HepG2 (cell line): Measurements from ENCODE around the gene MXRA8. TPM values are rescaled to one million over a fixed set of nuclear protein-coding genes. Genes with fewer than 3 reads are reported as not detected.

Experiments
- AGO1 ChIP-seq: fragments of 200-400 bp; formaldehyde crosslinking; IDR thresholded peaks from 2 replicates; pipeline ENCODE4 v1.6.1; 2017; ENCODE audit warnings: mild to moderate bottlenecking, low read depth, low read length, moderate library complexity; ENCODE audit not compliant: poor library complexity, severe bottlenecking
- CEBPZ ChIP-seq: IDR thresholded peaks from 2 replicates; pipeline ENCODE4 v1.6.1; 2012; ENCODE audit warnings: low read length, improper control_type of control experiment
- CENPX ChIP-seq: sonication (generic); formaldehyde crosslinking; IDR thresholded peaks from 2 replicates; pipeline ENCODE4 v1.9.0; 2021; ENCODE audit warnings: mild to moderate bottlenecking, missing genetic modification reagents, moderate library complexity
- ELK4 ChIP-seq: sonication (generic); formaldehyde crosslinking; IDR thresholded peaks from 2 replicates; pipeline ENCODE4 v1.9.0; 2021; ENCODE audit warnings: missing genetic modification reagents, borderline replicate concordance
- FOXA3 ChIP-seq: IDR thresholded peaks from 2 replicates; pipeline ENCODE4 v1.6.1; 2016; ENCODE audit warnings: missing genetic modification reagents, missing compliant biosample characterization
- GATAD2A ChIP-seq: IDR thresholded peaks from 2 replicates; pipeline ENCODE4 v1.6.1; 2016
- HDAC1 ChIP-seq: sonication (generic); formaldehyde crosslinking; IDR thresholded peaks from 2 replicates; pipeline ENCODE4 v1.5.1; 2020; ENCODE audit warnings: mild to moderate bottlenecking, missing genetic modification reagents
- HES4 ChIP-seq: sonication (generic); formaldehyde crosslinking; IDR thresholded peaks from 2 replicates; pipeline ENCODE4 v1.9.0; 2021; ENCODE audit warnings: mild to moderate bottlenecking, missing genetic modification reagents, borderline replicate concordance
- IKZF4 ChIP-seq: sonication (generic); formaldehyde crosslinking; IDR thresholded peaks from 2 replicates; pipeline ENCODE4 v1.5.1; 2020; ENCODE audit warnings: borderline replicate concordance, mild to moderate bottlenecking, low read depth, missing genetic modification reagents; ENCODE audit errors: not compliant biosample characterization
- KAT7 ChIP-seq: IDR thresholded peaks from 2 replicates; pipeline ENCODE4 v1.6.1; 2018; ENCODE audit warnings: borderline replicate concordance, missing compliant biosample characterization
- KDM1A ChIP-seq: IDR thresholded peaks from 2 replicates; pipeline ENCODE4 v1.6.1; 2016; ENCODE audit warnings: missing compliant biosample characterization
- KDM2A ChIP-seq: sonication (generic); formaldehyde crosslinking; IDR thresholded peaks from 2 replicates; pipeline ENCODE4 v1.4.0; 2020; ENCODE audit warnings: low read depth, missing genetic modification reagents, borderline replicate concordance
- PAWR ChIP-seq: sonication (generic); formaldehyde crosslinking; IDR thresholded peaks from 2 replicates; pipeline ENCODE4 v1.4.0; 2020; ENCODE audit warnings: missing genetic modification reagents, mild to moderate bottlenecking, borderline replicate concordance
- PRMT3 ChIP-seq: sonication (generic); formaldehyde crosslinking; IDR thresholded peaks from 2 replicates; pipeline ENCODE4 v1.8.1; 2022; ENCODE audit warnings: low read depth, mild to moderate bottlenecking, moderate library complexity, missing genetic modification reagents, borderline replicate concordance
- TAF1 ChIP-seq: sonication (generic); formaldehyde crosslinking; IDR thresholded peaks from 2 replicates; pipeline ENCODE4 v1.4.0; 2020; ENCODE audit warnings: missing genetic modification reagents
- U2AF2 ChIP-seq: fragments of 200-400 bp; formaldehyde crosslinking; IDR thresholded peaks from 2 replicates; pipeline ENCODE4 v1.6.1; 2017; ENCODE audit warnings: low read depth, mild to moderate bottlenecking, low read length
- ZBTB21 ChIP-seq: sonication (generic); formaldehyde crosslinking; IDR thresholded peaks from 2 replicates; pipeline ENCODE4 v1.4.0; 2020; ENCODE audit warnings: missing genetic modification reagents
- ZFY ChIP-seq: sonication (generic); formaldehyde crosslinking; IDR thresholded peaks from 2 replicates; pipeline ENCODE4 v1.4.0; 2020; ENCODE audit warnings: missing genetic modification reagents
- ZIK1 ChIP-seq: sonication (generic); formaldehyde crosslinking; IDR thresholded peaks from 2 replicates; pipeline ENCODE4 v1.5.0; 2020; ENCODE audit warnings: mild to moderate bottlenecking, low read depth, missing genetic modification reagents, borderline replicate concordance
- ZNF10 ChIP-seq: sonication (generic); formaldehyde crosslinking; IDR thresholded peaks from 2 replicates; pipeline ENCODE4 v1.4.0; 2020; ENCODE audit warnings: mild to moderate bottlenecking, low read depth, missing genetic modification reagents, borderline replicate concordance
- ZNF274 ChIP-seq: sonication (generic); formaldehyde crosslinking; IDR thresholded peaks from 2 replicates; pipeline ENCODE4 v1.5.1; 2020; ENCODE audit warnings: mild to moderate bottlenecking, missing genetic modification reagents
- ZNF30 ChIP-seq: sonication (generic); formaldehyde crosslinking; IDR thresholded peaks from 2 replicates; pipeline ENCODE4 v1.5.0; 2020; ENCODE audit warnings: mild to moderate bottlenecking, missing genetic modification reagents
- ZNF335 ChIP-seq: sonication (generic); formaldehyde crosslinking; IDR thresholded peaks from 2 replicates; pipeline ENCODE4 v1.4.0; 2020; ENCODE audit warnings: missing genetic modification reagents
- ZNF383 ChIP-seq: sonication (generic); formaldehyde crosslinking; IDR thresholded peaks from 2 replicates; pipeline ENCODE4 v1.4.0; 2020; ENCODE audit warnings: missing genetic modification reagents, mild to moderate bottlenecking, borderline replicate concordance
- ZNF616 ChIP-seq: sonication (generic); formaldehyde crosslinking; IDR thresholded peaks from 2 replicates; pipeline ENCODE4 v1.5.0; 2020; ENCODE audit warnings: low read depth, mild to moderate bottlenecking, missing genetic modification reagents
- ZNF775 ChIP-seq: sonication (generic); formaldehyde crosslinking; IDR thresholded peaks from 2 replicates; pipeline ENCODE4 v1.4.0; 2020; ENCODE audit warnings: missing genetic modification reagents, mild to moderate bottlenecking, moderate library complexity, borderline replicate concordance
- ZNF780A ChIP-seq: sonication (generic); formaldehyde crosslinking; IDR thresholded peaks from 2 replicates; pipeline ENCODE4 v1.8.0; 2022; ENCODE audit warnings: mild to moderate bottlenecking, missing genetic modification reagents, moderate library complexity
- ZNF788 ChIP-seq: sonication (generic); formaldehyde crosslinking; IDR thresholded peaks from 2 replicates; pipeline ENCODE4 v1.5.0; 2020; ENCODE audit warnings: mild to moderate bottlenecking, missing genetic modification reagents, borderline replicate concordance
- polyA plus RNA-seq, 8 experiments: library from polyadenylated mRNA; depleted of rRNA in 3 of 8; stranded (reverse) in 7 of 8; unstranded in 1 of 8; fragments of >200 nt; fragmentation: Illumina TruSeq in 4 of 8; extraction: Trizol in 4 of 8; gene quantifications; 2 replicates each; pipeline versions ENCODE4 v1.2.1 to v1.2.3, GENCODE V29; 2011 to 2016; ENCODE audit warnings: low read depth in 4 of 8, missing spikeins in 1 of 8, mixed read lengths in 1 of 8; ENCODE audit not compliant: insufficient read depth in 1 of 8
- total RNA-seq, 5 experiments: library from RNA; depleted of rRNA; stranded (reverse); fragments of >200 nt; fragmentation: Illumina TruSeq; extraction: Trizol; gene quantifications; 2 replicates each; pipeline ENCODE4 v1.2.3, GENCODE V29; 2016; ENCODE audit warnings: low read depth in 1 of 5

MXRA8 gene
- total and polyA plus RNA-seq, 2 of the 13 experiments (the other 11 are each of a cell fraction or from before 2014, with no cell fraction given) = 19.8 to 44.8 TPM

- TF ChIP-seq AGO1 (peak; percentile 36), ZNF335 (CRISPR knock-in tag) (no peak), ZNF616 (CRISPR knock-in tag) (no peak), KAT7 (CRISPR knock-in tag) (peak; percentile 36; the same call in 1 of the 2 replicates), FOXA3 (CRISPR knock-in tag) (no peak), PRMT3 (CRISPR knock-in tag) (no peak), ZIK1 (no peak), ZNF788 (CRISPR knock-in tag) (no peak), ZFY (CRISPR knock-in tag) (peak; percentile 76), ZNF780A (CRISPR knock-in tag) (0 out of 2 replicates have a peak, but pooled peaks have one; percentile 51), GATAD2A (peak; percentile 40), KDM2A (CRISPR knock-in tag) (peak; percentile 60; the same call in 1 of the 2 replicates), HDAC1 (CRISPR knock-in tag) (peak; percentile 92), ZNF10 (no peak), ZNF274 (CRISPR knock-in tag) (0 out of 2 replicates have a peak, but pooled peaks have one; percentile 37), ZNF383 (CRISPR knock-in tag) (no peak; the same call in 1 of the 2 replicates), PAWR (CRISPR knock-in tag) (no peak), ELK4 (CRISPR knock-in tag) (no peak), ZNF30 (CRISPR knock-in tag) (0 out of 2 replicates have a peak, but pooled peaks have one; percentile 30), CEBPZ (no peak), ZNF775 (CRISPR knock-in tag) (no peak), TAF1 (CRISPR knock-in tag) (no peak; the same call in 1 of the 2 replicates), CENPX (CRISPR knock-in tag) (no peak), IKZF4 (CRISPR knock-in tag) (no peak), HES4 (CRISPR knock-in tag) (no peak), ZBTB21 (CRISPR knock-in tag) (no peak), KDM1A (no peak), U2AF2 (no peak)
Observed at GRCh38 chr1:1306661-1307260, 51.6 kb downstream of the MXRA8 start (continued).
